ENCODE results near the gene KCNIP4.

KCNIP4 gene

DNA sequence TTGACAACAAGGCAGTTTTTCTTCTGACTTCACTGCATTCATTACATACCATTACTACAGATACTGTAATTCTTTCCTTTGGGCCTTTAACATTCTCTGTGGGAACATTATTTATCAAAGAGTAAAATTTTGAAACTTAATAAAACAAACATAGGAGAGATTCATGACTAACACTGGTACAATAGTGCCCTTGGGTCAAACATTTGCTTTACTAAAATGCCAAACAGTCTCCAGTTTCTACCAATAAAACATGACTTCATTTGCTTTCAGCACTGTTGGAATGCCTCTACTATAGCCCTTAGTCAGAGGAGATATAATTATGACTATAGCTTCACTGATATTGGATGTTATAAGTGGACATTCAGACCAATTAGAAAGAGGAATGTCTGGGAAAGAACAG lies 766.9 kb downstream of the KCNIP4 start:
- DNase-seq (ENCODE audit: low read depth) = no peak

DNA sequence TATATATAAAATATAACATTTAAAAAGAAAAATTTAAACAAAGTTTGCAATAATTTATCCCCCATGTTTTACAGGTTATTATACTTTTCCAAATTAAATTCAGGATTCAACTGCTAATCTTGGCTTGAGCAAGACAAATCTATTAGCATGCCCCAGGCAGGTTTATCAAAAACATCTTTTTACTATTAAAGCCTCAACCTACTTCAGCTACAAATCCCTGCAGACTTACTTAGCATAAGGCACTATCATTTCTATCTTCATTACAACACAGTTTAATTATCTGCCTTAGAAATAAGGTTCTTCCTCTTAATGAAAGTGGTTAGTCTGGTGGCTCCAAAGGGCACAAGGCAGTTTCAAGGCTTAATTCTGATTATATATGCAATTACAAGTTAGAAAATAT lies 770.7 kb downstream of the KCNIP4 start:
- DNase-seq (ENCODE audit: low read depth) = no peak

GRCh38 chr4:21177092-21177491 lies 771.5 kb downstream of the KCNIP4 start:
- no peak for DNase-seq (ENCODE audit: low read depth)

GRCh38 chr4:21167711-21168110 lies 780.9 kb downstream of the KCNIP4 start:
- no peak for DNase-seq (ENCODE audit: low read depth)

DNA sequence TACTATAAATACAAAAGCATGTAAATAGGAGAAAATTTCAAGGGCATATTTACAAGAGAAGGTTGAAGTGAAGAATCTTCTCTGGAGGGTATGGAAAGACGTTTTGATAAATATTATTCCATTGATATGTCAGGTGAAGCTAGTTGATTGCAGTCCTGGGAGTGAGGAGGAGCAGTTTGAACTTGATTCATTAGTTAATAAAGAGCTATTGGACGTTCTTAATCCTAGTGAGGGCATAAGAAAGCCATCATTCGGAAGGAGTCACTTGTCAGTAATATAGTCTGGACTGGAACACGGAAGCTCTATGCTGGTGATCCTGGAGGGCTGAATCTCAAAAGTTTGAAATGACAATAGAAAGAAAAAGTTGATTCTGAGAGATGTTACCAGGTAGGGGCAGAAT lies 793.2 kb downstream of the KCNIP4 start:
- DNase-seq (ENCODE audit: low read depth) = no peak

GRCh38 chr4:21139327-21139726 lies 809.2 kb downstream of the KCNIP4 start:
- DNase-seq (ENCODE audit: low read depth) = no peak

DNA sequence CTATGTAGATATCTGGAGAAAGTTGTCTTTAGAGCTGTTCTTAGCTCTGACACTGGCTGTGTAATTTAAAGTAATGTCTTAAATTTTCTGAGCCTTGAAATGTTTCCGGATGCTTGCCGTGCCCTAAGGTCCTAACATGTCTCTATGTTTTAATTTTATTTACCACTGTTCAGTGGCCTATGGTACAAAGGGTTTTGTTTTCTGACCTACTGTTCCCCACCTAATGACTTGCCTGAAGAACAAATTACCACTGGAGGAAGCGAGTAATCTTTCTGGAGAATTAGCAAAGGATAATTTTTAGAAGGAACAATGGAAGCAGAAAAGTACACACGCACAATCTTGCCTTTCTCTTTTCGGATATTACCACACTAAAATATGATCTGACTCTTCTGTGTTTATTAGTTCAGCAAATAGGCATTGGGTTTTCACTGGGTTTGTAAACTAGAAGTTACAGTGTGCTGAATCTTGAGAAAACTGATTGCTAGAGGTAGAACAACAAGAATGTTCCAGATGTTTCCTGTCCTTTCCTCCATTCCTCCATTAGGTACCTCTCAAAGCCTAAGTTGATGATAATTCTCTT lies 812.4 kb downstream of the KCNIP4 start:
- no peak for DNase-seq (ENCODE audit: low read depth)

GRCh38 chr4:21134994-21135393 lies 813.6 kb downstream of the KCNIP4 start:
- no peak for DNase-seq (ENCODE audit: low read depth)

DNA sequence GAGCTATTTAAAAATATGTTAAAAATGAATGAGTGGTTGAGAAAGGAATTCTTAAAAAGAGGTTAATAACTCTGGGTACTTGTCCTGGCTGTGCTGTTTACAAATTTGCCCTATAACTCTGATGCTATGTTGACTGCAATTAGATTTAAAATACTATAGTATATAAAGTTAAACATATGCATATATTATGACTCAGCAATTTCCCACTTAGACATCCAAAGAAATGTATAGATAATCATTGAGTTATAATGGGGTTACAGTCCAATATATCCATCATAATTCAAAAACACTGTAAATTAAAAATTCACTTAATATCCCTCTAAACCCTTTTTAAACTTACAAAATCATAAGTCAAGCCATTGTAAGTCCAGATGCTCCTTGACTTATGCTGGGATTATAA lies 818.0 kb downstream of the KCNIP4 start:
- no peak for DNase-seq (ENCODE audit: low read depth)

- no peak for DNase-seq (ENCODE audit: low read depth)
Measured at GRCh38 chr4:21126014-21126512, 822.5 kb downstream of the KCNIP4 start.

GRCh38 chr4:21118301-21118700 lies 830.3 kb downstream of the KCNIP4 start:
- DNase-seq (ENCODE audit: low read depth) = no peak

- DNase-seq (ENCODE audit: low read depth) = no peak
Measured at GRCh38 chr4:21117541-21118180, 830.9 kb downstream of the KCNIP4 start.

DNA sequence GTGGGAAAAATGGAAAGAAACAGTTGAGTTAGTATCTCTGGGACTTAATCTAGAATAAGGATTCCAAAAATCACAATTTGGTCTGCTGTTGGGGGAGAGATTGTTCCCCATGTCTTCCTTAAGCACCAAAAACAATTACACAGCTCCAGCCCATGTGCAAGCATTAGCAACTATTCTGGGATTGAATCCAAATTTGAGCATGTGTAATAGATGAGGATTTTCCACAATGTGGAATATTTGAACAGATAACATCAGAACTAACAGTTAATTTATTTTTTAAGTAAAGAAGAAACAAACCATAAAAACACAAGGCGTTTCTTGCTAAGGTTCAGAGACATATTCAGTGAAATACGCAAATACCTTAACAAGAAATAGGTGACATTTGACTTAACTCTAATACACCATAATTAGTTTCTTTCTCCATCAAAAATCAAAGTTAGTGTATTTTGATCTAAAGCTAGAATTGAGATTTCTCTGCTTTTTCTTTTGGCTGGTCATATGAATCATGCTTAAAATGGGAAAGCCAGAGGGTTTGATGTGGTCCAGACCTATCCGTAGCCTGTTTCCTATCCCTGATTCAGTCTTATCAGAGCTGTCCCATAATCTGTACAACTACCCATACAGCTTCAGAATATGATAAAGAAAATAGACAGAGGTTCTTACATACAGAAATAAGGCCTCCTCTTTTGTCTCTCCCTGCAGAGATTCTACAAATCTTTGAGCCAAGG lies 834.9 kb downstream of the KCNIP4 start:
- no peak for DNase-seq (ENCODE audit: low read depth)

DNA sequence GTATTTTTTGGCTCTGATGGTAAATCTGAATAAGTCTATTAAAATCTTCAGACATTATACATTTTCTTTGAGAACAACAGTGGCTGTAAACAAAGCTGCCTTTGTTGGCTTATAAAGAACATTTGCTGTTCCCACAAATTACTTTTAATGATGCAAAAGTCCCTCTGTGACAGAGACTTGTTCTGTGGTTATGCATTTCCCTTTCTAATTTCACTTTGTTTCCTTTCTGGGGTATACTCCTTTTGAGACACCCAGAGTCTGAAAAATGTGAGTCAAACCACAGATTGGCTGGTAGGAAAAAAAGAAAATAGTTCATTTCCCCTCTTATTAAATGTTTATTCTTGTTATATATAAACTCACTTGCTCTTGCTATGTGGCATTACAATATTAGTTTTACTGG lies 845.9 kb downstream of the KCNIP4 start:
- no peak for DNase-seq (ENCODE audit: low read depth)

- no peak for DNase-seq (ENCODE audit: low read depth)
Measured at GRCh38 chr4:21097865-21098264, 850.7 kb downstream of the KCNIP4 start.

DNA sequence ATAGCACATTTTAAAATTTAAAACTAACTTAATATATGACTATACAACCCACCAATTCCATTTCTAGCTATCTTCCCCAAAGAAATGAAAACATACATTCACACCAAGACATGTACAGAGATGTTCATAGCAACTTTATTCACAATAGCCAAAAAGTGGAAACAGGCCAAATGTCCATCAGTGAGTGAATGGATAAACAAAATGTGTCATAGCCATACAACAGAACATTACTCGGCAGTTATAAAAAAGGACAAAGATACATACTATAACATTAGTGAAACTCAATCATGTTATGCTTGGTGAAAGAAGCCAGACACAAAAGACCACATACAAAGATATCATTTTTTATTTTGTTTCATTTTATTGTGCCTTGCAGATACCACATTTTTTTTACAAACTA lies 851.5 kb downstream of the KCNIP4 start:
- no peak for DNase-seq (ENCODE audit: low read depth)

DNA sequence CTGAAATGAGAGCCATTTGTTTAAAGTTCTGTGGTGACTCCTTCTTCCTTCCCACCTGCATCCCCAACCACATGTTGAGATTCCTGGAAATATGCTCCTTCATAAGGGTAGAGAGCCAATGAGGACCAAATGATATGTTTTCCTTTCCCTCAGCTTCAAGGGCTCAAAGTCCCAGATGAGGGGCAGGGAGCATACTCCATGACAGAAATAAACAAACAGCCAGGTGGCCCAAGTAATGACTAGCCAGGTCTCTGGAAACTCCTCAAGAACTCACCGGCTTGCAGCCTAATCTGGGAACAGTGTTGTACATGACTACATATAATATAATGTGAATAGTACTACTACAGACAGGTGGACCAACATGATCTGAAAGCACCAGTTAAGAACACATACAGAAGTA lies 856.0 kb downstream of the KCNIP4 start:
- no peak for DNase-seq (ENCODE audit: low read depth)

DNA sequence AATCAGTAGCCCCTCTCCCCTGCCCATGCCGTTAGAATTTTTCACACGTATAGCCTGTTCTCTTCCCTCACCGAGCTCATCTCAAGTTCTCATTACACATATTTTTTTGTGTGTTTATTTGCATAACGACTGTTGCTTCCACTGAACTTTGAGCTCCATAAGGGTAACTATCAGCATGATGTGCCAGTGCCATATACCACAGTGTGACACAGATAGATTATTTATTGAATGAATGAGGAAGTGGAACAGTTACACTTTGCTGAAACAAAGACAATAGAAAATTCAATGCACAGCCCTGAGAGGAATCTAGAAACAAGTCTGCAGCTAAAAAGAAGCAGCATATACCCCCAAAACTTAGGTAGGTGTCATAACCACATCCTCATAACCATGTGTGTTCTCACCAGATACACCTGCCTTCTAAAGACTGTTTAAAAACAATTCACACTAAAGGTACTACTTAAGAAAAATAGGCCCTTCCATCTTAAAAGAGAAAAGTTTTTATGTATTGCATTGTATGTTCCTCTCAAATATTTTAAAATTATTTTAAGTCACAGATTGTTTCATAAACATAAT lies 858.4 kb downstream of the KCNIP4 start:
- no peak for DNase-seq (ENCODE audit: low read depth)

- DNase-seq (ENCODE audit: low read depth) = no peak
Measured at GRCh38 chr4:21083413-21083812, 865.2 kb downstream of the KCNIP4 start.

DNA sequence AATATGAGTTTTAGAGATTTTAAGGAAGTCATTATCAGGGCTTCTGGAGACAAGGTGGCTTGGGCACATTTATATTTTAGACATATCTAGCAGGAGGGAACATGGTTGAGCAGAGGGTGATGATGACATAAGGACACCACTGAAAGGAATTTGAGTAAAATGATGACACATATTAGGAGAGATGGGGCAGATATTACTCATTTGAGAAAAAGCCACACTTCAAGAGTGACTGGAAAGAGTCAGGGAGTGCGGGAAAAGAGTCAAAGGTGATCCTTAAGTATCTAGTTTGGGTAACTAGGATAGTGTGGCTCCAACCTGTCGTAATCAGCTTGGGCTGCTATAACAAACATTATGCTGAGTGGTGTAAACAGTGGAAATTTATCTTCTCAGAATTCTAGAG lies 870.6 kb downstream of the KCNIP4 start:
- DNase-seq (ENCODE audit: low read depth) = no peak

DNA sequence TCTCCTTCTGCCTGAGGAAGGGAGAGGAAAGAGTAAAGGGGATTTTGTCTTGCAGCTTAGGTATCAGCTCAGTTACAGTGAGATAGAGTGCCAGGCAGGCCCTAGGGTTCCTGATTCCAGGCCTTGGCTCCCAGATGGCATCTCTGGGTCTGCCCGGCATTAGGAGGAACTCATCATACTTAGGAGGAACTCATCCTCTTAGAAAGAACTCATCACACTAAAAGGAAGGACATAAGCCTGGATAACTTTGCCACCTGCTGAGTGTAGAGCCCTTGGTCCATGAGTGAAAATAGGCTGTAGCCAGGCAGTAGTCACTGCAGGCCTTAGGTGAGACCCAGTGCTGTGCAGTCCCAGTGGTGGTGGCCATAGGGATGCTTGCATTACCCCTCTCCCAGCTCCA lies 881.2 kb downstream of the KCNIP4 start:
- no peak for DNase-seq (ENCODE audit: low read depth)

GRCh38 chr4:21061902-21062301 lies 886.7 kb downstream of the KCNIP4 start:
- DNase-seq (ENCODE audit: low read depth) = no peak

GRCh38 chr4:21046141-21046540 lies 902.4 kb downstream of the KCNIP4 start:
- no peak for DNase-seq (ENCODE audit: low read depth)
